Measurements from ENCODE around the gene FMO3. TPM values are rescaled to one million over a fixed set of nuclear protein-coding genes. Genes with fewer than 3 reads are reported as not detected.

Gene FMO3
- polyA plus RNA-seq, 2 donors: 1.6 to 2.1 TPM

- Histone ChIP-seq H3K4me1 (ENCODE audit: control insufficient read depth in 2 of 2, insufficient read depth in 2 of 2, low read length in 1 of 2) (no peaks in the 10 kb centered on the region), H3K9me3 (ENCODE audit: control insufficient read depth in 2 of 2, insufficient read depth in 1 of 2, low read depth in 1 of 2, low read length in 1 of 2) (no peaks in the 10 kb centered on the region), H3K36me3 (ENCODE audit: control insufficient read depth in 2 of 2, insufficient read depth in 2 of 2, low read length in 1 of 2) (no peaks in the 10 kb centered on the region), H3K27me3 (ENCODE audit: control insufficient read depth in 1 of 2, insufficient read depth in 2 of 2, low read length in 2 of 2) (no peaks in the 10 kb centered on the region), H3K27ac (ENCODE audit: low read depth in 2 of 2, low read length in 1 of 2) (no peak overlapping the region), H3K4me3 (ENCODE audit: low read depth in 1 of 2, low read length in 2 of 2) (no peak overlapping the region)
- WGBS, 2 donors: 33 to 44% methylated on average over 1 of the region's 1 CpG
Measured at GRCh38 chr1:171082606-171083005, 8.1 kb upstream of the FMO3 start.

GRCh38 chr1:171083222-171083621 is 7.5 kb upstream of the FMO3 start:
- H3K4me3 ChIP-seq (ENCODE audit: low read depth in 1 of 2, low read length in 2 of 2): no peak overlapping the region
- no peak overlapping the region for H3K27ac ChIP-seq (ENCODE audit: low read depth in 2 of 2, low read length in 1 of 2)
- 49 to 67% methylated on average over 5 of the region's 5 CpGs for WGBS, 2 donors

GRCh38 chr1:171084091-171084490 is 6.6 kb upstream of the FMO3 start:
- Histone ChIP-seq H3K27me3 (ENCODE audit: control insufficient read depth in 1 of 2, insufficient read depth in 2 of 2, low read length in 2 of 2) (no peaks in the 10 kb centered on the region), H3K4me3 (ENCODE audit: low read depth in 1 of 2, low read length in 2 of 2) (no peak overlapping the region), H3K9me3 (ENCODE audit: control insufficient read depth in 2 of 2, insufficient read depth in 1 of 2, low read depth in 1 of 2, low read length in 1 of 2) (no peaks in the 10 kb centered on the region), H3K4me1 (ENCODE audit: control insufficient read depth in 2 of 2, insufficient read depth in 2 of 2, low read length in 1 of 2) (no peaks in the 10 kb centered on the region), H3K36me3 (ENCODE audit: control insufficient read depth in 2 of 2, insufficient read depth in 2 of 2, low read length in 1 of 2) (no peaks in the 10 kb centered on the region), H3K27ac (ENCODE audit: low read depth in 2 of 2, low read length in 1 of 2) (no peak overlapping the region)

More at GRCh38 chr1:171083222-171083621, 7.5 kb upstream of the FMO3 start:
- no peaks in the 10 kb centered on the region for H3K4me1 ChIP-seq (ENCODE audit: control insufficient read depth in 2 of 2, insufficient read depth in 2 of 2, low read length in 1 of 2)
- no peaks in the 10 kb centered on the region for H3K9me3 ChIP-seq (ENCODE audit: control insufficient read depth in 2 of 2, insufficient read depth in 1 of 2, low read depth in 1 of 2, low read length in 1 of 2)
- H3K27me3 ChIP-seq (ENCODE audit: control insufficient read depth in 1 of 2, insufficient read depth in 2 of 2, low read length in 2 of 2): no peaks in the 10 kb centered on the region
- no peaks in the 10 kb centered on the region for H3K36me3 ChIP-seq (ENCODE audit: control insufficient read depth in 2 of 2, insufficient read depth in 2 of 2, low read length in 1 of 2)

- Histone ChIP-seq H3K27me3 (ENCODE audit: control insufficient read depth in 1 of 2, insufficient read depth in 2 of 2, low read length in 2 of 2) (no peaks in the 10 kb centered on the region), H3K4me3 (ENCODE audit: low read depth in 1 of 2, low read length in 2 of 2) (no peak overlapping the region), H3K36me3 (ENCODE audit: control insufficient read depth in 2 of 2, insufficient read depth in 2 of 2, low read length in 1 of 2) (no peaks in the 10 kb centered on the region), H3K4me1 (ENCODE audit: control insufficient read depth in 2 of 2, insufficient read depth in 2 of 2, low read length in 1 of 2) (no peaks in the 10 kb centered on the region), H3K27ac (ENCODE audit: low read depth in 2 of 2, low read length in 1 of 2) (no peak overlapping the region), H3K9me3 (ENCODE audit: control insufficient read depth in 2 of 2, insufficient read depth in 1 of 2, low read depth in 1 of 2, low read length in 1 of 2) (no peaks in the 10 kb centered on the region)
- 92 to 96% methylated on average over 2 of the region's 2 CpGs for WGBS, 2 donors
Measured at GRCh38 chr1:171084870-171085269, 5.8 kb upstream of the FMO3 start.

- Histone ChIP-seq H3K4me3 (ENCODE audit: low read depth in 1 of 2, low read length in 2 of 2) (no peak overlapping the region), H3K27ac (ENCODE audit: low read depth in 2 of 2, low read length in 1 of 2) (no peak overlapping the region), H3K9me3 (ENCODE audit: control insufficient read depth in 2 of 2, insufficient read depth in 1 of 2, low read depth in 1 of 2, low read length in 1 of 2) (no peaks in the 10 kb centered on the region), H3K4me1 (ENCODE audit: control insufficient read depth in 2 of 2, insufficient read depth in 2 of 2, low read length in 1 of 2) (no peaks in the 10 kb centered on the region), H3K27me3 (ENCODE audit: control insufficient read depth in 1 of 2, insufficient read depth in 2 of 2, low read length in 2 of 2) (no peaks in the 10 kb centered on the region), H3K36me3 (ENCODE audit: control insufficient read depth in 2 of 2, insufficient read depth in 2 of 2, low read length in 1 of 2) (no peaks in the 10 kb centered on the region)
Measured at GRCh38 chr1:171087896-171088295, 2.8 kb upstream of the FMO3 start.

- Histone ChIP-seq H3K4me1 (ENCODE audit: control insufficient read depth in 2 of 2, insufficient read depth in 2 of 2, low read length in 1 of 2) (no peaks in the 10 kb centered on the region), H3K27ac (ENCODE audit: low read depth in 2 of 2, low read length in 1 of 2) (no peak overlapping the region), H3K36me3 (ENCODE audit: control insufficient read depth in 2 of 2, insufficient read depth in 2 of 2, low read length in 1 of 2) (no peaks in the 10 kb centered on the region), H3K9me3 (ENCODE audit: control insufficient read depth in 2 of 2, insufficient read depth in 1 of 2, low read depth in 1 of 2, low read length in 1 of 2) (no peaks in the 10 kb centered on the region), H3K4me3 (ENCODE audit: low read depth in 1 of 2, low read length in 2 of 2) (no peak overlapping the region), H3K27me3 (ENCODE audit: control insufficient read depth in 1 of 2, insufficient read depth in 2 of 2, low read length in 2 of 2) (no peaks in the 10 kb centered on the region)
- 93 to 97% methylated on average over 1 of the region's 1 CpG for WGBS, 2 donors
Measured at GRCh38 chr1:171103862-171104261, 13.2 kb downstream of the FMO3 start.

GRCh38 chr1:171107262-171107940 is 16.7 kb downstream of the FMO3 start:
- Histone ChIP-seq H3K4me3 (ENCODE audit: low read depth in 1 of 2, low read length in 2 of 2) (no peak overlapping the region), H3K27me3 (ENCODE audit: control insufficient read depth in 1 of 2, insufficient read depth in 2 of 2, low read length in 2 of 2) (no peaks in the 10 kb centered on the region), H3K36me3 (ENCODE audit: control insufficient read depth in 2 of 2, insufficient read depth in 2 of 2, low read length in 1 of 2) (no peaks in the 10 kb centered on the region), H3K9me3 (ENCODE audit: control insufficient read depth in 2 of 2, insufficient read depth in 1 of 2, low read depth in 1 of 2, low read length in 1 of 2) (no peaks in the 10 kb centered on the region), H3K4me1 (ENCODE audit: control insufficient read depth in 2 of 2, insufficient read depth in 2 of 2, low read length in 1 of 2) (peaks cover 0 to 5% of the 10 kb centered on the region in 2 donors), H3K27ac (ENCODE audit: low read depth in 2 of 2, low read length in 1 of 2) (no peak overlapping the region)
- 62 to 74% methylated on average over 3 of the region's 3 CpGs for WGBS, 2 donors

GRCh38 chr1:171107969-171108368 is 17.3 kb downstream of the FMO3 start:
- Histone ChIP-seq H3K27me3 (ENCODE audit: control insufficient read depth in 1 of 2, insufficient read depth in 2 of 2, low read length in 2 of 2) (no peaks in the 10 kb centered on the region), H3K4me3 (ENCODE audit: low read depth in 1 of 2, low read length in 2 of 2) (no peak overlapping the region), H3K36me3 (ENCODE audit: control insufficient read depth in 2 of 2, insufficient read depth in 2 of 2, low read length in 1 of 2) (no peaks in the 10 kb centered on the region), H3K27ac (ENCODE audit: low read depth in 2 of 2, low read length in 1 of 2) (no peak overlapping the region), H3K4me1 (ENCODE audit: control insufficient read depth in 2 of 2, insufficient read depth in 2 of 2, low read length in 1 of 2) (peaks cover 0 to 5% of the 10 kb centered on the region in 2 donors), H3K9me3 (ENCODE audit: control insufficient read depth in 2 of 2, insufficient read depth in 1 of 2, low read depth in 1 of 2, low read length in 1 of 2) (no peaks in the 10 kb centered on the region)
- WGBS, 2 donors: 80 to 91% methylated on average over 8 of the region's 8 CpGs

GRCh38 chr1:171109966-171110365 is 19.3 kb downstream of the FMO3 start:
- 82 to 88% methylated on average over 7 of the region's 7 CpGs for WGBS, 2 donors
- H3K9me3 ChIP-seq (ENCODE audit: control insufficient read depth in 2 of 2, insufficient read depth in 1 of 2, low read depth in 1 of 2, low read length in 1 of 2): no peaks in the 10 kb centered on the region
- H3K4me3 ChIP-seq (ENCODE audit: low read depth in 1 of 2, low read length in 2 of 2): no peak overlapping the region
- no peaks in the 10 kb centered on the region for H3K36me3 ChIP-seq (ENCODE audit: control insufficient read depth in 2 of 2, insufficient read depth in 2 of 2, low read length in 1 of 2)
- H3K4me1 ChIP-seq (ENCODE audit: control insufficient read depth in 2 of 2, insufficient read depth in 2 of 2, low read length in 1 of 2): peaks cover 0 to 5% of the 10 kb centered on the region in 2 donors
- H3K27me3 ChIP-seq (ENCODE audit: control insufficient read depth in 1 of 2, insufficient read depth in 2 of 2, low read length in 2 of 2): no peaks in the 10 kb centered on the region
- H3K27ac ChIP-seq (ENCODE audit: low read depth in 2 of 2, low read length in 1 of 2): no peak overlapping the region

GRCh38 chr1:171110621-171111326 is 20.1 kb downstream of the FMO3 start:
- H3K4me3 ChIP-seq (ENCODE audit: low read depth in 1 of 2, low read length in 2 of 2): no peak overlapping the region
- WGBS, 2 donors: 28 to 39% methylated on average over 7 of the region's 7 CpGs
- H3K27me3 ChIP-seq (ENCODE audit: control insufficient read depth in 1 of 2, insufficient read depth in 2 of 2, low read length in 2 of 2): no peaks in the 10 kb centered on the region
- no peak overlapping the region for H3K27ac ChIP-seq (ENCODE audit: low read depth in 2 of 2, low read length in 1 of 2)
- H3K36me3 ChIP-seq (ENCODE audit: control insufficient read depth in 2 of 2, insufficient read depth in 2 of 2, low read length in 1 of 2): no peaks in the 10 kb centered on the region
- H3K9me3 ChIP-seq (ENCODE audit: control insufficient read depth in 2 of 2, insufficient read depth in 1 of 2, low read depth in 1 of 2, low read length in 1 of 2): no peaks in the 10 kb centered on the region
- peaks cover 0 to 5% of the 10 kb centered on the region in 2 donors for H3K4me1 ChIP-seq (ENCODE audit: control insufficient read depth in 2 of 2, insufficient read depth in 2 of 2, low read length in 1 of 2)
